ENCODE results near the gene EFNB3. TPM values are rescaled to one million over a fixed set of nuclear protein-coding genes. Genes with fewer than 3 reads are reported as not detected.

The EFNB3 gene
- total RNA-seq, 6 donors from 2014 or later, result 0.22 to 5.0 (median 0.98) TPM

GRCh38 chr17:7719661-7720060 lies 14.7 kb downstream of the EFNB3 start:
- DNase-seq (no peak), ATAC-seq (ENCODE audit: low FRiP score in 2 of 2) (no peak)
- peaks cover 14 to 23% (median 21%) of the 10 kb centered on the region in 4 donors for H3K4me1 ChIP-seq
- TF ChIP-seq EP300 (IDR thresholded peaks at IDR 0.05) (no peak), POLR2A (IDR thresholded peaks at IDR 0.05) (no peak), POLR2AphosphoS5 (IDR thresholded peaks at IDR 0.05) (no peak), CTCF (IDR thresholded peaks at IDR 0.05) (no peak)
- no peaks in the 10 kb centered on the region for H3K9me3 ChIP-seq
- H3K36me3 ChIP-seq, result no peaks in the 10 kb centered on the region
- 64 to 68% methylated on average over 7 to 8 of the region's 9 CpGs for WGBS, 2 donors
- H3K27me3 ChIP-seq, result peaks cover 0 to 27% (median 3%) of the 10 kb centered on the region in 4 donors
- H3K27ac ChIP-seq, result no peak overlapping the region
- H3K4me3 ChIP-seq, result no peak overlapping the region

- no peak overlapping the region for H3K27ac ChIP-seq
- H3K36me3 ChIP-seq, result no peaks in the 10 kb centered on the region
- TF ChIP-seq EP300 (IDR thresholded peaks at IDR 0.05), result no peak
- TF ChIP-seq POLR2AphosphoS5 (IDR thresholded peaks at IDR 0.05), result no peak
- no peak for TF ChIP-seq POLR2A (IDR thresholded peaks at IDR 0.05)
- TF ChIP-seq CTCF (IDR thresholded peaks at IDR 0.05), result no peak
- DNase-seq (no peak), ATAC-seq (ENCODE audit: low FRiP score in 2 of 2) (no peak)
- peaks cover 14 to 23% (median 21%) of the 10 kb centered on the region in 4 donors for H3K4me1 ChIP-seq
- 48 to 55% methylated on average over 4 of the region's 4 CpGs for WGBS, 2 donors
- no peak overlapping the region for H3K4me3 ChIP-seq
- H3K9me3 ChIP-seq, result no peaks in the 10 kb centered on the region
- peaks cover 0 to 26% (median 3%) of the 10 kb centered on the region in 4 donors for H3K27me3 ChIP-seq
Measured at GRCh38 chr17:7720125-7720524, 15.1 kb downstream of the EFNB3 start.

- Histone ChIP-seq H3K9me3 (no peaks in the 10 kb centered on the region), H3K4me1 (peaks cover 8 to 17% (median 15%) of the 10 kb centered on the region in 4 donors), H3K36me3 (no peaks in the 10 kb centered on the region), H3K4me3 (no peak overlapping the region), H3K27ac (no peak overlapping the region), H3K27me3 (peaks cover 0 to 11% (median 3%) of the 10 kb centered on the region in 4 donors)
- ATAC-seq (ENCODE audit: low FRiP score in 2 of 2) (no peak), DNase-seq (no peak)
- TF ChIP-seq EP300 (IDR thresholded peaks at IDR 0.05) (no peak), CTCF (IDR thresholded peaks at IDR 0.05) (no peak), POLR2AphosphoS5 (IDR thresholded peaks at IDR 0.05) (no peak), POLR2A (IDR thresholded peaks at IDR 0.05) (no peak)
- 68 to 83% methylated on average over 2 of the region's 2 CpGs for WGBS, 2 donors
Measured at GRCh38 chr17:7721612-7722011, 16.6 kb downstream of the EFNB3 start.

- H3K27me3 ChIP-seq, result no peaks in the 10 kb centered on the region
- WGBS, 2 donors, result 50 to 61% methylated on average over 3 of the region's 3 CpGs
- no peaks in the 10 kb centered on the region for H3K9me3 ChIP-seq
- no peaks in the 10 kb centered on the region for H3K36me3 ChIP-seq
- DNase-seq (no peak), ATAC-seq (ENCODE audit: low FRiP score in 2 of 2) (no peak)
- H3K27ac ChIP-seq, result no peak overlapping the region
- peaks cover 0 to 1% (median 0%) of the 10 kb centered on the region in 4 donors for H3K4me1 ChIP-seq
- TF ChIP-seq POLR2AphosphoS5 (IDR thresholded peaks at IDR 0.05) (no peak), CTCF (IDR thresholded peaks at IDR 0.05) (no peak)
- H3K4me3 ChIP-seq, result no peak overlapping the region
Measured at GRCh38 chr17:7727886-7728285, 22.9 kb downstream of the EFNB3 start.

- TF ChIP-seq POLR2A (IDR thresholded peaks at IDR 0.05) (no peak), POLR2AphosphoS5 (IDR thresholded peaks at IDR 0.05) (no peak), EP300 (IDR thresholded peaks at IDR 0.05) (no peak)
- H3K27ac ChIP-seq, result no peak overlapping the region
- H3K27me3 ChIP-seq, result no peaks in the 10 kb centered on the region
- no peak for ATAC-seq (ENCODE audit: low FRiP score in 2 of 2)
- WGBS, 2 donors, result 44 to 52% methylated on average over 1 of the region's 1 CpG
- H3K4me3 ChIP-seq, result no peak overlapping the region
- no peak for DNase-seq
- H3K36me3 ChIP-seq, result no peaks in the 10 kb centered on the region
- H3K9me3 ChIP-seq, result no peaks in the 10 kb centered on the region
- H3K4me1 ChIP-seq, result peaks cover 0 to 3% (median 0%) of the 10 kb centered on the region in 4 donors
Measured at GRCh38 chr17:7729816-7730215, 24.8 kb downstream of the EFNB3 start.

Measured in upper lobe of left lung (tissue), 6 donors.